ENCODE data around the gene GUCY1A2.

DNA sequence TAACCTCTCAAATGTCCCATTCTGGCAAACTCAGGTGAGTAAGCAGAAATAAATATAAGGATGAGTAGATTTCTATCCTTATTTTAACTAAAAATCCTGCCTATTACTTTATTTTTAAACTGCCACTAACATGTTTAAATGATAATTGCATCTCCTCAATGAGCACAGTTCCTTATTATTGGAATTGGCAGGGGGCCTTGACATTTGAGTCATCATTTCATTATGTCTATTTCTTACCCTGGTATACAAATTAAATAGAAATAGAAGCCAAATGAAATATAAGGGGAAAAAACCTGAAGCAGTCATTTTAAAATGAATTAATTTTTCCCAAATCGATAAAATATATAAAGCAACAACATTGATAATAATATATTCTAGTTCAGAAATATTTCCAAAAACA lies 81.2 kb downstream of the GUCY1A2 start:
- TF ChIP-seq, protein P1, sequence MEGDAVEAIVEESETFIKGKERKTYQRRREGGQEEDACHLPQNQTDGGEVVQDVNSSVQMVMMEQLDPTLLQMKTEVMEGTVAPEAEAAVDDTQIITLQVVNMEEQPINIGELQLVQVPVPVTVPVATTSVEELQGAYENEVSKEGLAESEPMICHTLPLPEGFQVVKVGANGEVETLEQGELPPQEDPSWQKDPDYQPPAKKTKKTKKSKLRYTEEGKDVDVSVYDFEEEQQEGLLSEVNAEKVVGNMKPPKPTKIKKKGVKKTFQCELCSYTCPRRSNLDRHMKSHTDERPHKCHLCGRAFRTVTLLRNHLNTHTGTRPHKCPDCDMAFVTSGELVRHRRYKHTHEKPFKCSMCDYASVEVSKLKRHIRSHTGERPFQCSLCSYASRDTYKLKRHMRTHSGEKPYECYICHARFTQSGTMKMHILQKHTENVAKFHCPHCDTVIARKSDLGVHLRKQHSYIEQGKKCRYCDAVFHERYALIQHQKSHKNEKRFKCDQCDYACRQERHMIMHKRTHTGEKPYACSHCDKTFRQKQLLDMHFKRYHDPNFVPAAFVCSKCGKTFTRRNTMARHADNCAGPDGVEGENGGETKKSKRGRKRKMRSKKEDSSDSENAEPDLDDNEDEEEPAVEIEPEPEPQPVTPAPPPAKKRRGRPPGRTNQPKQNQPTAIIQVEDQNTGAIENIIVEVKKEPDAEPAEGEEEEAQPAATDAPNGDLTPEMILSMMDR (IDR thresholded peaks at IDR 0.05): no peak
- no peak for TF ChIP-seq POLR2A (IDR thresholded peaks at IDR 0.05)
